ENCODE measurements around the gene PP2D1. TPM values are rescaled to one million over a fixed set of nuclear protein-coding genes. Genes with fewer than 3 reads are reported as not detected.
"Not testable (repeated sequence)": the region's sequence is repeated elsewhere in the genome, so short reads cannot be mapped to it uniquely, and the experiment has no call there.

The PP2D1 gene
- total RNA-seq, 2 experiments from 2014 or later: not detected

DNA sequence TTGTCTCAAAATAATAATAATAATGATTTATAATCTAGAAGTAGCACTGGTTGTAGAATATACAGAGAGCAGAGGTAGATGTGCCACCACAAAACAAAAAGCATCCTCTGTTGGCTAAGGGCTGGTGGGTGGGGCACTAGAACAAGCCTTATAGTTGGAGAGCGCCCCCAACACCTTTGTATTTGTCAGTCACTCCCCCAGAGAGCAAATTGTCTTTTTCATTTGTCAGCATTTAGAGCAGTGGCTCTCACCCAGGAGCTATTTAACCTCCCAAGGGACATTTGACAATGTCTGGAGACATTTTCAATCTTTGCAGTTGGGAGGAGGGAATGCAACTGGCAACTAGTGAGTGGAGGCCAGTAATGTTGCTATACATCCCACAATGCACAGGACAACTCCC, 34.5 kb upstream of the PP2D1 start:
- no peak overlapping the region for H3K4me3 Mint-ChIP-seq

DNA sequence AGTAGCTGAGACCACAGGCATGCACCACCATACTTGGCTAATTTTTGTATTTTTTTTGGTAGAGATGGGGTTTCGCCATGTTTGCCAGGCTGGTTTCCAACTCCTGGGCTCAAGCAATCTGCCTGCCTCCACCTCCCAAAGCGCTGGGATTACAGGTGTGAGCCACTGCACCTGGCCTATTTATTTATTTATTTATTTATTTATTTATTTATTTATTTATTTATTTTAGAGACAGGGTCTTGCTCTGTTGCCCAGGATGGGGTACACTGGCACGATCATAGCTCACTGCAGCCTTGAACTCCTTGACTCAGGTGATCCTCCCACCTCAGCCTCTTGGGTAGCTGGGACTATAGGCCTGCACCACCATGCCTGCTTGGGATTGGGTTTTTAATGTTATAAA, 33.1 kb upstream of the PP2D1 start:
- POLR2A ChIA-PET: interaction anchor here (1.5 to 1.9 kb wide), 3 partner anchors 10 to 59 kb away, joined by 4 to 6 read pairs (median 5); no protein-coding TSS in a partner anchor

More for the DNA sequence above, 34.5 kb upstream of the PP2D1 start:
- DNase-seq: no peak
- intact Hi-C loops (cut with micrococcal nuclease): loop anchor here (10.0 kb wide), 1 partner anchor 152 kb away; no protein-coding TSS in a partner anchor
- POLR2A ChIA-PET: interaction anchor here (1.5 kb wide), 1 partner anchor 8 kb away, joined by 6 read pairs; no protein-coding TSS in a partner anchor
- CTCF ChIA-PET: no interaction called here
- H3K4me1 Mint-ChIP-seq (ENCODE audit: low read depth): peaks cover 70% of the 10 kb centered on the region
- peaks cover 3% of the 10 kb centered on the region for H3K36me3 Mint-ChIP-seq (ENCODE audit: low read depth)
- TF ChIP-seq, protein P1, sequence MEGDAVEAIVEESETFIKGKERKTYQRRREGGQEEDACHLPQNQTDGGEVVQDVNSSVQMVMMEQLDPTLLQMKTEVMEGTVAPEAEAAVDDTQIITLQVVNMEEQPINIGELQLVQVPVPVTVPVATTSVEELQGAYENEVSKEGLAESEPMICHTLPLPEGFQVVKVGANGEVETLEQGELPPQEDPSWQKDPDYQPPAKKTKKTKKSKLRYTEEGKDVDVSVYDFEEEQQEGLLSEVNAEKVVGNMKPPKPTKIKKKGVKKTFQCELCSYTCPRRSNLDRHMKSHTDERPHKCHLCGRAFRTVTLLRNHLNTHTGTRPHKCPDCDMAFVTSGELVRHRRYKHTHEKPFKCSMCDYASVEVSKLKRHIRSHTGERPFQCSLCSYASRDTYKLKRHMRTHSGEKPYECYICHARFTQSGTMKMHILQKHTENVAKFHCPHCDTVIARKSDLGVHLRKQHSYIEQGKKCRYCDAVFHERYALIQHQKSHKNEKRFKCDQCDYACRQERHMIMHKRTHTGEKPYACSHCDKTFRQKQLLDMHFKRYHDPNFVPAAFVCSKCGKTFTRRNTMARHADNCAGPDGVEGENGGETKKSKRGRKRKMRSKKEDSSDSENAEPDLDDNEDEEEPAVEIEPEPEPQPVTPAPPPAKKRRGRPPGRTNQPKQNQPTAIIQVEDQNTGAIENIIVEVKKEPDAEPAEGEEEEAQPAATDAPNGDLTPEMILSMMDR (IDR thresholded peaks at IDR 0.05): no peak
- no peaks in the 10 kb centered on the region for H3K9me3 Mint-ChIP-seq
- H3K27me3 Mint-ChIP-seq: no peaks in the 10 kb centered on the region
- ATAC-seq: no peak
- H3K27ac Mint-ChIP-seq: no peak overlapping the region

DNA sequence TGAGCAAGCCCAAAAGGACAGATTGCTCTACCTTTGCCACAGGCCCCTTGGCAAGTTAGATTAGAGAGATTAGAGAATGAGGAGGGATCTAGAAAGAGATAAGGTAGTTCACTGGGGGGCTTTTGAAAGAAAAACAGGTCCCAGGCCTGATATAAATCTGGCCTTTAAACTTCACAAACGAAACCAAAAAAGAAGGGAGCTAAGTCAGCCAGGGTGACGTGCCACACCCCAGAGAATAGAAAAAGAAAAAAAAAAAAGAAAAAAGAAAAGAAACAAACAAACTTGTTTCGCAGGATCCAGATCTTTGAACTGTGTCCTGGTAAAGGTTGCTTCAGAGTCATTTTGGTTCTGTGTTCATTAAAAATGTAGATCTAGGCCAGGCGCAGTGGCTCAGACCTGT, 31.8 kb upstream of the PP2D1 start:
- Mint-ChIP-seq H3K27ac (peak overlapping the region; percentile 80), H3K27me3 (no peaks in the 10 kb centered on the region)
- no peak for DNase-seq

More for the DNA sequence above, 33.1 kb upstream of the PP2D1 start:
- H3K27ac Mint-ChIP-seq; H3K27me3 Mint-ChIP-seq; DNase-seq; CTCF ChIA-PET; H3K36me3 Mint-ChIP-seq (ENCODE audit: low read depth); H3K9me3 Mint-ChIP-seq; H3K4me3 Mint-ChIP-seq; ATAC-seq: not testable (repeated sequence)
- intact Hi-C loops (cut with micrococcal nuclease): loop anchor here (10.0 kb wide), 1 partner anchor 150 kb away; no protein-coding TSS in a partner anchor
- peaks cover 68% of the 10 kb centered on the region for H3K4me1 Mint-ChIP-seq (ENCODE audit: low read depth)

DNA sequence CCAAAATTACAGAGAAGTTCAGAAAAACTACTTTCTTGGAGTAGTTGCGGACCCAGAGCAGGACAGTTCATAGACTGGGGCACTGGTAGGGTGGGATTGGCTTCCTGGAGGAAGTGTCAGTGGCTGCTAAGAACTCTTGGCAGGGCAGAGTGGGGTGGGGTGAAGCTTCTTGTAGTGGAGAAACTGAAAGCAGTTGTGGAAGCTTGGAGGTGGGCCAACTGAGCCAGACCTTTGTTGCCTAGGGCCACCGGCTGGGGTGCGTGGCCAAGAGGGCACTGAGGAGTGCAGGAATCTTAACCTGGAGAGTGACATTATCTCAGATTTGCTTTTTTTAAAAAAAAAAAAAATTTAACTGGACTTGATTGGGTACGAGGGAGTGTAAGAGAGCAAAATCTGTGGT, 31.3 kb upstream of the PP2D1 start:
- Mint-ChIP-seq H3K27ac (peak overlapping the region; percentile 80), H3K4me1 (ENCODE audit: low read depth) (peaks cover 66% of the 10 kb centered on the region), H3K27me3 (no peaks in the 10 kb centered on the region), H3K36me3 (ENCODE audit: low read depth) (peaks cover 3% of the 10 kb centered on the region), H3K9me3 (no peaks in the 10 kb centered on the region), H3K4me3 (peak overlapping the region; percentile 63)
- ChIA-PET POLR2A (interaction anchor here (1.0 to 1.9 kb wide), 3 partner anchors 8 to 14 kb away, joined by 4 to 5 read pairs (median 5); no protein-coding TSS in a partner anchor), CTCF (interaction anchor here (1.5 kb wide), 1 partner anchor 14 kb away, joined by 4 read pairs; no protein-coding TSS in a partner anchor)
- intact Hi-C loops (cut with micrococcal nuclease): loop anchor here (5.0 to 10.0 kb wide), 4 partner anchors 59 to 149 kb away; partner anchors contain the start of genes EFHB and SGO1
- DNase-seq: peak; percentile 71
- peak; percentile 7 for ATAC-seq
- TF ChIP-seq, protein P1 (IDR thresholded peaks at IDR 0.05): no peak

More for the DNA sequence above, 31.8 kb upstream of the PP2D1 start:
- intact Hi-C loops (cut with micrococcal nuclease): loop anchor here (5.0 to 10.0 kb wide), 4 partner anchors 58 to 149 kb away; partner anchors contain the start of genes EFHB and SGO1
- H3K9me3 Mint-ChIP-seq: no peaks in the 10 kb centered on the region
- ChIA-PET POLR2A (interaction anchor here (0.9 to 1.9 kb wide), 4 partner anchors 8 to 59 kb away, joined by 3 to 5 read pairs (median 4); no protein-coding TSS in a partner anchor), CTCF (interaction anchor here (1.5 kb wide), 1 partner anchor 14 kb away, joined by 4 read pairs; no protein-coding TSS in a partner anchor)
- TF ChIP-seq, protein P1 (IDR thresholded peaks at IDR 0.05): no peak
- H3K36me3 Mint-ChIP-seq (ENCODE audit: low read depth): peaks cover 3% of the 10 kb centered on the region
- no peak for ATAC-seq
- peak overlapping the region; percentile 63 for H3K4me3 Mint-ChIP-seq
- H3K4me1 Mint-ChIP-seq (ENCODE audit: low read depth): peaks cover 65% of the 10 kb centered on the region

DNA sequence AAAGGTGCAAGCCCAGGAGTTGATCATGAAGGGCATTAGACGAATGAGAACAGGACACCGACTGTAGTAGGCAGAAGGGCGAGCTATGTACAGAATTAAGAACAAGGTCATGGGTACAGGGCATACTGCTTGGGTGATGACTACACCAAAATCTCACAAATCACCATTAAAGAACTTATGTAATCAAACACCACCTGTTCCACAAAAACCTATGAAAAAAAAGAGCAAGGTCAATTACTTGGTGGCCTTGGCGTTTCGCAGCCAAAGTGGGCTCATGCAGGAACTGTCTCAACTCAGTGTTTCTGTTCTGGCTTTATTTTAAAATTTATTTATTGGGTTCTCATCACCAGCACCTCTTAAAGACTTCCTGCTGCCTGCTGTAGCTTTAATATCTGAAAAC, 30.3 kb upstream of the PP2D1 start:
- peaks cover 65% of the 10 kb centered on the region for H3K4me1 Mint-ChIP-seq (ENCODE audit: low read depth)
- TF ChIP-seq, protein P1 (IDR thresholded peaks at IDR 0.05): no peak
- ATAC-seq (no peak), DNase-seq (no peak)
- H3K27me3 Mint-ChIP-seq: no peaks in the 10 kb centered on the region
- peak overlapping the region; percentile 93 for H3K4me3 Mint-ChIP-seq
- H3K36me3 Mint-ChIP-seq (ENCODE audit: low read depth): no peaks in the 10 kb centered on the region
- POLR2A ChIA-PET: interaction anchor here (0.6 to 2.8 kb wide), 6 partner anchors 10 to 144 kb away, joined by 3 to 17 read pairs (median 9); partner anchors contain the start of gene SGO1
- intact Hi-C loops (cut with micrococcal nuclease): loop anchor here (5.0 to 10.0 kb wide), 4 partner anchors 60 to 148 kb away; partner anchors contain the start of genes EFHB and SGO1
- peak overlapping the region; percentile 21 for H3K27ac Mint-ChIP-seq
- CTCF ChIA-PET: interaction anchor here (1.0 to 1.5 kb wide), 3 partner anchors 9 to 144 kb away, joined by 3 to 12 read pairs (median 4); partner anchors contain the start of gene SGO1
- H3K9me3 Mint-ChIP-seq: no peaks in the 10 kb centered on the region

Measured in activated CD8-positive, alpha-beta T cell treated with anti-CD3 and anti-CD28 coated beads for 36 hours (primary cell).